GM12891 (cell line): ENCODE results near the gene NEUROD1.

Source experiments
- POLR2A ChIP-seq: IDR thresholded peaks from 2 replicates; pipeline ENCODE4 v1.6.1; 2011; ENCODE audit warnings: low read depth, low read length, control low read depth
- POLR2AphosphoS5 ChIP-seq: IDR thresholded peaks from 2 replicates; pipeline ENCODE4 v1.6.1; 2011; ENCODE audit warnings: low read depth, low read length, control low read depth

- TF ChIP-seq POLR2AphosphoS5 (no peak), POLR2A (no peak)
These were observed 17.3 kb upstream of the NEUROD1 start for GRCh38 chr2:181697571-181697970.
